Subcutaneous adipose tissue (tissue), 4 donors: ENCODE data around the gene TDRD9. TPM values are rescaled to one million over a fixed set of nuclear protein-coding genes. Genes with fewer than 3 reads are reported as not detected.

Experiments used
- total RNA-seq, 4 donors: library from RNA; depleted of rRNA; stranded (reverse); fragments of >200 nt; gene quantifications; one replicate each; pipeline ENCODE4 v1.1.0, GENCODE V29; 2016
- TF ChIP-seq, protein P1 (sequence below): fragments of 450-650 bp; IDR thresholded peaks from one replicate; pipeline ENCODE4 v1.5.1; 2016; ENCODE audit warnings: low read depth, mild to moderate bottlenecking, control low read depth, antibody characterized with exemption, moderate library complexity

Gene TDRD9
- total RNA-seq, 4 donors from 2014 or later: 0.38 to 3.9 (median 1.2) TPM

DNA sequence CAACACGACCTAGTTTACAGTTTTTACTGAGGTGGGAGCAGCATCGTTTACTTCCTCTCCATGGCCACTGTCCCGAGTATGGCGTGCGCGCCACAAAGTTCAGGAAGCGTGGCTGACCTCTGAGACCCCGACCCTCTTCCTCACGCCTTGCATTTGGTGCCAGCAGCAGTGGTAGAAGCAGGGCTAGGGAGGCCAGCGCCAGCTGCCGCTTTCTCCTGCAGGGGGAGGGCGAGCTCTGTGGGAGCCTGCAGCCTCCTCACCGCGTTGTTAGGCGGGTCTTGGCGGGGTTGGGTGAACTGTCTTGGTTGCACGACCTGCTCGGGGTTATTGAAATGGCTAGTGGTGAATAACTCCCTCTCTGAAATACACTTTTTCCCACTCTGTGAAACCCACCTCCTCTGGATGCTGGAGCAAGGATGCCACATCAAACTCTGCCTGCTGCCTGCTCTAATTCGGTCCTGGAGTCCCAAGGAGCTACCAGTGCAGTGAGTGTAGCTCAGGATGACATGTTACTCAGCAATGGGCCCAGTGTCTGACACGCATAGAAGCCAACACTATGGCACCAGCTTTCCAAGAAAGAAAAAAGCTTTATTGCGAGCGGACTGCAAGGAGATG lies 22.3 kb upstream of the TDRD9 start:
- TF ChIP-seq, protein P1, sequence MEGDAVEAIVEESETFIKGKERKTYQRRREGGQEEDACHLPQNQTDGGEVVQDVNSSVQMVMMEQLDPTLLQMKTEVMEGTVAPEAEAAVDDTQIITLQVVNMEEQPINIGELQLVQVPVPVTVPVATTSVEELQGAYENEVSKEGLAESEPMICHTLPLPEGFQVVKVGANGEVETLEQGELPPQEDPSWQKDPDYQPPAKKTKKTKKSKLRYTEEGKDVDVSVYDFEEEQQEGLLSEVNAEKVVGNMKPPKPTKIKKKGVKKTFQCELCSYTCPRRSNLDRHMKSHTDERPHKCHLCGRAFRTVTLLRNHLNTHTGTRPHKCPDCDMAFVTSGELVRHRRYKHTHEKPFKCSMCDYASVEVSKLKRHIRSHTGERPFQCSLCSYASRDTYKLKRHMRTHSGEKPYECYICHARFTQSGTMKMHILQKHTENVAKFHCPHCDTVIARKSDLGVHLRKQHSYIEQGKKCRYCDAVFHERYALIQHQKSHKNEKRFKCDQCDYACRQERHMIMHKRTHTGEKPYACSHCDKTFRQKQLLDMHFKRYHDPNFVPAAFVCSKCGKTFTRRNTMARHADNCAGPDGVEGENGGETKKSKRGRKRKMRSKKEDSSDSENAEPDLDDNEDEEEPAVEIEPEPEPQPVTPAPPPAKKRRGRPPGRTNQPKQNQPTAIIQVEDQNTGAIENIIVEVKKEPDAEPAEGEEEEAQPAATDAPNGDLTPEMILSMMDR: no peak

- TF ChIP-seq, protein P1: no peak
Measured at GRCh38 chr14:103908580-103908979, 19.7 kb upstream of the TDRD9 start.

GRCh38 chr14:103909531-103910261 lies 18.6 kb upstream of the TDRD9 start:
- TF ChIP-seq, protein P1: no peak

DNA sequence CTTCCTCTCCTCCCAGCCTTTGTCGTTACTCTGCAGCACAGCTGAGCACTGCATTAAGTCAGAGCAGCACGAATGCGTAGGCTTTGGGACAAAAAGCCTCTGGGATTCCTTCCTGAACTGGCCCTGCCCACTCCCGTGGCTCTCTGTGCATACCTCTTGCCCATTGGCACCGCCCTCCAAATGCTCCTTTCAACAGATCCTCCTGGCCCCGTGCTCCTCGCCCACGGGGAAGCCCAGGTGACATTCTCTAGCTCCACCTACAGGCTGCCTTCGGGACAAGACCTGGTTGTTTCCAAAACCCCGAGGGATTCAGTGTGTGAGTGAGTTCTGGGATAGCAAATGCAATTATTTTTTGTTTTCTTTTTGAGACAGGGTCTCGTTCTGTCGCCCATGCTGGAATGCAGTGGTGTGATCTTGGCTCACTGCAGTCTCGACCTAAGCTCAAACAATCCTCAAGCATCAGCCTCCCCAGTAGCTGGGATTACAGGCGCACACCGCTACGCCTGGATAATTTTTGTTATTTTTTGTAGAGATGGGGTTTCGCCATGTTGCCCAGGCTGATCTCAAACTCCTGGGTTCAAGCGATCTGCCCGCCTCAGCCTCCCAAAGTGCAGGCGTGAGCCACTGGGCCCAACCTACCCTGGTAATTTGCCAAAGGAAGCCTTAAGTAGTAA lies 17.9 kb upstream of the TDRD9 start:
- TF ChIP-seq, protein P1: no peak

DNA sequence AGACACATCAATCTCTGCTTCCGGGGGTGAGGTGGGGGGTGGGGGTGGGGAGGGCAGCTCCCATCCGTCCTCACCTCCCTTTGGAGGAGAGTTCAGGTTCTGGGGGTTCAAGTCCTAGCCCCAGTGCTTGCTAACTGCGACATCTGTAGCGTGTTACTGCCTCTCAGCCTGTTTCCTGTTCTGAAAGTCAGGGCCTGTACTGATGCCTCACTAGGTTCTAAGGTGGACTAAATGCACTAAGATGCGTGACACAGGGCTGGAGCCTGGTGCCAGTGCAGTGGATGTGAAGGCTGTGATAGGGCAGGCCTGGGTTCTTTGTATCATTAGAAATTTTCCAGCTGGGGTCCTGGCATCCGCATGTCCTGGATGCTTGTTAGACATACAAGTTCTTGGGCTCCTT lies 17.3 kb upstream of the TDRD9 start:
- TF ChIP-seq, protein P1: no peak

- TF ChIP-seq, protein P1: no peak
Measured at GRCh38 chr14:103915616-103916015, 12.6 kb upstream of the TDRD9 start.

- TF ChIP-seq, protein P1: no peak
Measured at GRCh38 chr14:103916636-103917262, 11.5 kb upstream of the TDRD9 start.
